ENCODE data around the gene ZNF830. TPM values are rescaled to one million over a fixed set of nuclear protein-coding genes. Genes with fewer than 3 reads are reported as not detected.

The ZNF830 gene
- total and polyA plus RNA-seq, 9 of the 15 experiments (the other 6 are each of a cell fraction or from before 2014, with no cell fraction given), result 13.1 to 28.7 (median 21.7) TPM

DNA sequence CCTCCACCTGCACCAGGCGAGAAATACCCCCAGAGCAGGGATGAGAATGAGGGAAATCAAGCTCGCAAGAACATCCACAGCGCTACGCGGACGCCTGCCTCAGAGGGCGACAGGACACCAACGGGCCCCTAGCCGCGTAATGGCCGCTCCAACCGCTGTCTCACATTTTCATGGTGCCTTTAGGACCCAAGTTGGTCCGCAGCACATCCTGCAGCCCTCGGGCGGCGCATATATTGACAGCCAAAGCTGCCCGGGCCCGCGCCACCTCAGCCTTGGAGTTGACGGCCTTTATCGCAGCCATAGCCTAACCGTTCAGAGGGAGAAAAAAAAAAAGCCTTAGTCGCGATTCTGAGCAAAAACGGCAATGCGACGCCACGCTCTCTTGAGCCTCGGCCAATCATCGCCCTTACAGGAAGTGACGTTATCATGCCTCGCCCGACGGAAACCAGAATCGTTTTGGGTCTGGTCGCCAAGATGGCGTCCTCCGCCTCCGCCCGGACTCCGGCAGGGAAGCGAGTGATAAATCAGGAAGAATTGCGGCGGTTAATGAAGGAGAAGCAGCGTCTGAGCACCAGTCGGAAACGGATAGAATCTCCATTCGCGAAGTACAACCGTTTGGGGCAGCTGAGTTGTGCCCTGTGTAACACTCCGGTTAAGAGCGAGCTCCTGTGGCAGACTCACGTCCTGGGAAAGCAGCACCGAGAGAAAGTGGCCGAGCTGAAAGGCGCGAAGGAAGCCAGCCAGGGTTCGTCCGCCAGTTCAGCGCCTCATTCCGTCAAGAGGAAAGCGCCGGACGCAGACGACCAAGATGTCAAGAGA is at the start of gene ZNF830, which contains the start of gene CCT6B (continued):
- TF ChIP-seq, protein P1, sequence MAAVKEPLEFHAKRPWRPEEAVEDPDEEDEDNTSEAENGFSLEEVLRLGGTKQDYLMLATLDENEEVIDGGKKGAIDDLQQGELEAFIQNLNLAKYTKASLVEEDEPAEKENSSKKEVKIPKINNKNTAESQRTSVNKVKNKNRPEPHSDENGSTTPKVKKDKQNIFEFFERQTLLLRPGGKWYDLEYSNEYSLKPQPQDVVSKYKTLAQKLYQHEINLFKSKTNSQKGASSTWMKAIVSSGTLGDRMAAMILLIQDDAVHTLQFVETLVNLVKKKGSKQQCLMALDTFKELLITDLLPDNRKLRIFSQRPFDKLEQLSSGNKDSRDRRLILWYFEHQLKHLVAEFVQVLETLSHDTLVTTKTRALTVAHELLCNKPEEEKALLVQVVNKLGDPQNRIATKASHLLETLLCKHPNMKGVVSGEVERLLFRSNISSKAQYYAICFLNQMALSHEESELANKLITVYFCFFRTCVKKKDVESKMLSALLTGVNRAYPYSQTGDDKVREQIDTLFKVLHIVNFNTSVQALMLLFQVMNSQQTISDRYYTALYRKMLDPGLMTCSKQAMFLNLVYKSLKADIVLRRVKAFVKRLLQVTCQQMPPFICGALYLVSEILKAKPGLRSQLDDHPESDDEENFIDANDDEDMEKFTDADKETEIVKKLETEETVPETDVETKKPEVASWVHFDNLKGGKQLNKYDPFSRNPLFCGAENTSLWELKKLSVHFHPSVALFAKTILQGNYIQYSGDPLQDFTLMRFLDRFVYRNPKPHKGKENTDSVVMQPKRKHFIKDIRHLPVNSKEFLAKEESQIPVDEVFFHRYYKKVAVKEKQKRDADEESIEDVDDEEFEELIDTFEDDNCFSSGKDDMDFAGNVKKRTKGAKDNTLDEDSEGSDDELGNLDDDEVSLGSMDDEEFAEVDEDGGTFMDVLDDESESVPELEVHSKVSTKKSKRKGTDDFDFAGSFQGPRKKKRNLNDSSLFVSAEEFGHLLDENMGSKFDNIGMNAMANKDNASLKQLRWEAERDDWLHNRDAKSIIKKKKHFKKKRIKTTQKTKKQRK (IDR thresholded peaks at IDR 0.05; ENCODE audit: borderline replicate concordance, low read depth, low read length), result no peak
- TF ChIP-seq CEBPG (CRISPR knock-in tag; IDR thresholded peaks at IDR 0.05), result no peak
- no peak for TF ChIP-seq CEBPG (tag; conservative IDR thresholded peaks at IDR 0.05 in 1 of 2, IDR thresholded peaks at IDR 0.05 in 1 of 2)
- TF ChIP-seq, protein P2, sequence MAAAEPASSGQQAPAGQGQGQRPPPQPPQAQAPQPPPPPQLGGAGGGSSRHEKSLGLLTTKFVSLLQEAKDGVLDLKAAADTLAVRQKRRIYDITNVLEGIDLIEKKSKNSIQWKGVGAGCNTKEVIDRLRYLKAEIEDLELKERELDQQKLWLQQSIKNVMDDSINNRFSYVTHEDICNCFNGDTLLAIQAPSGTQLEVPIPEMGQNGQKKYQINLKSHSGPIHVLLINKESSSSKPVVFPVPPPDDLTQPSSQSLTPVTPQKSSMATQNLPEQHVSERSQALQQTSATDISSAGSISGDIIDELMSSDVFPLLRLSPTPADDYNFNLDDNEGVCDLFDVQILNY (CRISPR knock-in tag; IDR thresholded peaks at IDR 0.05), result 0 out of 2 replicates have a peak, but pooled peaks have one; percentile 43
- TF ChIP-seq, protein P3, sequence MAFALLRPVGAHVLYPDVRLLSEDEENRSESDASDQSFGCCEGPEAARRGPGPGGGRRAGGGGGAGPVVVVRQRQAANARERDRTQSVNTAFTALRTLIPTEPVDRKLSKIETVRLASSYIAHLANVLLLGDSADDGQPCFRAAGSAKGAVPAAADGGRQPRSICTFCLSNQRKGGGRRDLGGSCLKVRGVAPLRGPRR (CRISPR knock-in tag; IDR thresholded peaks at IDR 0.05), result no peak
- TF ChIP-seq, protein P4, sequence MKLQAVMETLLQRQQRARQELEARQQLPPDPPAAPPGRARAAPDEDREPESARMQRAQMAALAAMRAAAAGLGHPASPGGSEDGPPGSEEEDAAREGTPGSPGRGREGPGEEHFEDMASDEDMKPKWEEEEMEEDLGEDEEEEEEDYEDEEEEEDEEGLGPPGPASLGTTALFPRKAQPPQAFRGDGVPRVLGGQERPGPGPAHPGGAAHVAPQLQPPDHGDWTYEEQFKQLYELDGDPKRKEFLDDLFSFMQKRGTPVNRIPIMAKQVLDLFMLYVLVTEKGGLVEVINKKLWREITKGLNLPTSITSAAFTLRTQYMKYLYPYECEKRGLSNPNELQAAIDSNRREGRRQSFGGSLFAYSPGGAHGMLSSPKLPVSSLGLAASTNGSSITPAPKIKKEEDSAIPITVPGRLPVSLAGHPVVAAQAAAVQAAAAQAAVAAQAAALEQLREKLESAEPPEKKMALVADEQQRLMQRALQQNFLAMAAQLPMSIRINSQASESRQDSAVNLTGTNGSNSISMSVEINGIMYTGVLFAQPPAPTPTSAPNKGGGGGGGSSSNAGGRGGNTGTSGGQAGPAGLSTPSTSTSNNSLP (IDR thresholded peaks at IDR 0.05; ENCODE audit: borderline replicate concordance, low read depth, low read length), result no peak
- TF ChIP-seq, protein P5, sequence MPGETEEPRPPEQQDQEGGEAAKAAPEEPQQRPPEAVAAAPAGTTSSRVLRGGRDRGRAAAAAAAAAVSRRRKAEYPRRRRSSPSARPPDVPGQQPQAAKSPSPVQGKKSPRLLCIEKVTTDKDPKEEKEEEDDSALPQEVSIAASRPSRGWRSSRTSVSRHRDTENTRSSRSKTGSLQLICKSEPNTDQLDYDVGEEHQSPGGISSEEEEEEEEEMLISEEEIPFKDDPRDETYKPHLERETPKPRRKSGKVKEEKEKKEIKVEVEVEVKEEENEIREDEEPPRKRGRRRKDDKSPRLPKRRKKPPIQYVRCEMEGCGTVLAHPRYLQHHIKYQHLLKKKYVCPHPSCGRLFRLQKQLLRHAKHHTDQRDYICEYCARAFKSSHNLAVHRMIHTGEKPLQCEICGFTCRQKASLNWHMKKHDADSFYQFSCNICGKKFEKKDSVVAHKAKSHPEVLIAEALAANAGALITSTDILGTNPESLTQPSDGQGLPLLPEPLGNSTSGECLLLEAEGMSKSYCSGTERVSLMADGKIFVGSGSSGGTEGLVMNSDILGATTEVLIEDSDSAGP (CRISPR knock-in tag; IDR thresholded peaks at IDR 0.05), result no peak
- no peak for TF ChIP-seq ZNF644 (tag; IDR thresholded peaks at IDR 0.05; ENCODE audit: low read depth)
- TF ChIP-seq, protein P6, sequence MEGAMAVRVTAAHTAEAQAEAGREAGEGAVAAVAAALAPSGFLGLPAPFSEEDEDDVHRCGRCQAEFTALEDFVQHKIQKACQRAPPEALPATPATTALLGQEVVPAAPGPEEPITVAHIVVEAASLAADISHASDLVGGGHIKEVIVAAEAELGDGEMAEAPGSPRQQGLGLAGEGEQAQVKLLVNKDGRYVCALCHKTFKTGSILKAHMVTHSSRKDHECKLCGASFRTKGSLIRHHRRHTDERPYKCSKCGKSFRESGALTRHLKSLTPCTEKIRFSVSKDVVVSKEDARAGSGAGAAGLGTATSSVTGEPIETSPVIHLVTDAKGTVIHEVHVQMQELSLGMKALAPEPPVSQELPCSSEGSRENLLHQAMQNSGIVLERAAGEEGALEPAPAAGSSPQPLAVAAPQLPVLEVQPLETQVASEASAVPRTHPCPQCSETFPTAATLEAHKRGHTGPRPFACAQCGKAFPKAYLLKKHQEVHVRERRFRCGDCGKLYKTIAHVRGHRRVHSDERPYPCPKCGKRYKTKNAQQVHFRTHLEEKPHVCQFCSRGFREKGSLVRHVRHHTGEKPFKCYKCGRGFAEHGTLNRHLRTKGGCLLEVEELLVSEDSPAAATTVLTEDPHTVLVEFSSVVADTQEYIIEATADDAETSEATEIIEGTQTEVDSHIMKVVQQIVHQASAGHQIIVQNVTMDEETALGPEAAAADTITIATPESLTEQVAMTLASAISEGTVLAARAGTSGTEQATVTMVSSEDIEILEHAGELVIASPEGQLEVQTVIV (CRISPR knock-in tag; IDR thresholded peaks at IDR 0.05; ENCODE audit: borderline replicate concordance), result no peak
- TF ChIP-seq, protein P7, sequence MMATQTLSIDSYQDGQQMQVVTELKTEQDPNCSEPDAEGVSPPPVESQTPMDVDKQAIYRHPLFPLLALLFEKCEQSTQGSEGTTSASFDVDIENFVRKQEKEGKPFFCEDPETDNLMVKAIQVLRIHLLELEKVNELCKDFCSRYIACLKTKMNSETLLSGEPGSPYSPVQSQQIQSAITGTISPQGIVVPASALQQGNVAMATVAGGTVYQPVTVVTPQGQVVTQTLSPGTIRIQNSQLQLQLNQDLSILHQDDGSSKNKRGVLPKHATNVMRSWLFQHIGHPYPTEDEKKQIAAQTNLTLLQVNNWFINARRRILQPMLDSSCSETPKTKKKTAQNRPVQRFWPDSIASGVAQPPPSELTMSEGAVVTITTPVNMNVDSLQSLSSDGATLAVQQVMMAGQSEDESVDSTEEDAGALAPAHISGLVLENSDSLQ (IDR thresholded peaks at IDR 0.05), result peak; percentile 54
- TF ChIP-seq KLF6 (CRISPR knock-in tag; IDR thresholded peaks at IDR 0.05; ENCODE audit: borderline replicate concordance), result no peak
- TF ChIP-seq C11orf30 (IDR thresholded peaks at IDR 0.05; ENCODE audit: low read depth), result peak; percentile 100
- no peak for TF ChIP-seq MCM2 (IDR thresholded peaks at IDR 0.05; ENCODE audit: low read depth)
- TF ChIP-seq ZNF79 (CRISPR knock-in tag; IDR thresholded peaks at IDR 0.05; ENCODE audit: low read depth), result no peak

Data from K562 (cell line).